22Rv1 (cell line): ENCODE results near the gene NEMP1.
A peak's percentile ranks its signal among the peaks of the same experiment; 100 is the strongest.
"Not testable (repeated sequence)": the region's sequence is repeated elsewhere in the genome, so short reads cannot be mapped to it uniquely, and the experiment has no call there.

Experiments
- H3K27ac ChIP-seq: fragments of 450-650 bp; 2 replicates; pipeline ENCODE4 v1.5.1; 2017
- ZFX ChIP-seq: fragments of 450-650 bp; IDR thresholded peaks from 2 replicates; pipeline ENCODE4 v1.6.1; 2017; ENCODE audit warnings: antibody characterized with exemption, borderline replicate concordance
- TF ChIP-seq, protein P1 (sequence below): fragments of 450-650 bp; IDR thresholded peaks from 2 replicates; pipeline ENCODE4 v1.5.1; 2017; ENCODE audit warnings: mild to moderate bottlenecking

NEMP1 gene

DNA sequence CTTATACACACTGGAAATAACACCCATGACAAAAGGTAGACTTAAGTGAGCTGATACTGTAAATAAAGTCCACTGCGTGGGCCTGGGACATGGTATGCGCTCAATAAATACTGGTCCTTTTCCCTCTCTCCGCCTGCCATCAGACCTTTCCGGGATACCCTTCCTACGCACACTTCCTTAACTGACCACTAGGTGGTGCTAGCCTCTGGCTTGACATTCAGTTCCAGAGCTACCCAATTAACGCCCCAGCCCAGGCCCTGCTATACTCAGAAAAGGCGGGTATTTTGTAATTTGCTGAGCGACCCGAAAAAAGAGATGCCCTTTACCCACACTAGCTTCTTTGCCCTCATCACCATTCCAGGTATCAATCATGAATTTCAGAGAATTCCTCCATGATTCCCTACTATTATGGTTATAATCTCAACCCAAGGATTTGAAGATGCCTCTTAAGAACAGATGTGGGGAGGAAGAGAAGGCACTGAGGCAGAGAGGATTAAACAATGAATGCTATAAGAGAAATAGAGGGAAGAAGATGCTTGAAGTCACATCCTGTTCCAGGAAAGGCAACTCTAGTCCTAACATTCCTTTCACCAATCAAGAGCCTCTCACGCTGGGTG is 45.8 kb upstream of the NEMP1 start:
- no peak overlapping the region for H3K27ac ChIP-seq
- TF ChIP-seq, protein P1, sequence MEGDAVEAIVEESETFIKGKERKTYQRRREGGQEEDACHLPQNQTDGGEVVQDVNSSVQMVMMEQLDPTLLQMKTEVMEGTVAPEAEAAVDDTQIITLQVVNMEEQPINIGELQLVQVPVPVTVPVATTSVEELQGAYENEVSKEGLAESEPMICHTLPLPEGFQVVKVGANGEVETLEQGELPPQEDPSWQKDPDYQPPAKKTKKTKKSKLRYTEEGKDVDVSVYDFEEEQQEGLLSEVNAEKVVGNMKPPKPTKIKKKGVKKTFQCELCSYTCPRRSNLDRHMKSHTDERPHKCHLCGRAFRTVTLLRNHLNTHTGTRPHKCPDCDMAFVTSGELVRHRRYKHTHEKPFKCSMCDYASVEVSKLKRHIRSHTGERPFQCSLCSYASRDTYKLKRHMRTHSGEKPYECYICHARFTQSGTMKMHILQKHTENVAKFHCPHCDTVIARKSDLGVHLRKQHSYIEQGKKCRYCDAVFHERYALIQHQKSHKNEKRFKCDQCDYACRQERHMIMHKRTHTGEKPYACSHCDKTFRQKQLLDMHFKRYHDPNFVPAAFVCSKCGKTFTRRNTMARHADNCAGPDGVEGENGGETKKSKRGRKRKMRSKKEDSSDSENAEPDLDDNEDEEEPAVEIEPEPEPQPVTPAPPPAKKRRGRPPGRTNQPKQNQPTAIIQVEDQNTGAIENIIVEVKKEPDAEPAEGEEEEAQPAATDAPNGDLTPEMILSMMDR, result peak; percentile 100
- no peak for TF ChIP-seq ZFX

DNA sequence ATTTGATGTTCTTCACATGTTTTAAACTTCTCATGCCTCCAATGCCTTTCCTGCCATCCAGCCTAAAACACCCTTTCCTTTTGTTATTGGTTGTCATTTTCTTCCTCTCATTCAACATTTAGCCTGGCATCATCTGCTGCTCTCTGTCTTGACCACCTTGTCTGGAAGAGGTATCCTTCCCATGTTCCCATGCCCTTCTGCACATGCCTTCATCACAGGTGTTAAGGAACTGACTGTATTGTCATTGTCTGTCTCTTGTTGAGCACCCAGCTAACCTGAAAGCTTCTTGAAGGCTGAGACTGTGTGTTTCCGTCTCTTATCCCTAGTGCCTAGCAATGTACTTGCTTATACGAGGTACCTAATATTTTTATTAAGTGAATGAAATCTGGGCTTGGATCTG is 45.2 kb upstream of the NEMP1 start:
- no peak overlapping the region for H3K27ac ChIP-seq
- TF ChIP-seq, protein P1, result no peak
- no peak for TF ChIP-seq ZFX

DNA sequence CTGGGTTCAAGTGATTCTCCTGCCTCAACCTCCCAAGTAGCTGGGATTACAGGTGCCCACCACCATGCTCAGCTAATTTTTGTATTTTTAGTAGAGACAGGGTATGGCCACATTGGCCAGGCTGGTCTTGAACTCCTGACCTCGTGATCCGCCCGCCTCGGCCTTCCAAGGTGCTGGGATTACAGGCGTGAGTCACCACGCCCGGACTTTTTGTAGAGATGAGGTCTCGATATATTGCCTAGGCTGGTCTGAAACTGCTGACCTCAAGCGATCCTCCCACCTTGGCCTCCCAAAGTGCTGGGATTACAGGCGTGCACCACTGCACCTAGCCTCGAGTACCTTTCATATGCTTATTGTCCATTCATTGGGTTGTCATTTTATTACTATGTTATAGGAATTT is 42.1 kb upstream of the NEMP1 start:
- not testable (repeated sequence) for H3K27ac ChIP-seq

DNA sequence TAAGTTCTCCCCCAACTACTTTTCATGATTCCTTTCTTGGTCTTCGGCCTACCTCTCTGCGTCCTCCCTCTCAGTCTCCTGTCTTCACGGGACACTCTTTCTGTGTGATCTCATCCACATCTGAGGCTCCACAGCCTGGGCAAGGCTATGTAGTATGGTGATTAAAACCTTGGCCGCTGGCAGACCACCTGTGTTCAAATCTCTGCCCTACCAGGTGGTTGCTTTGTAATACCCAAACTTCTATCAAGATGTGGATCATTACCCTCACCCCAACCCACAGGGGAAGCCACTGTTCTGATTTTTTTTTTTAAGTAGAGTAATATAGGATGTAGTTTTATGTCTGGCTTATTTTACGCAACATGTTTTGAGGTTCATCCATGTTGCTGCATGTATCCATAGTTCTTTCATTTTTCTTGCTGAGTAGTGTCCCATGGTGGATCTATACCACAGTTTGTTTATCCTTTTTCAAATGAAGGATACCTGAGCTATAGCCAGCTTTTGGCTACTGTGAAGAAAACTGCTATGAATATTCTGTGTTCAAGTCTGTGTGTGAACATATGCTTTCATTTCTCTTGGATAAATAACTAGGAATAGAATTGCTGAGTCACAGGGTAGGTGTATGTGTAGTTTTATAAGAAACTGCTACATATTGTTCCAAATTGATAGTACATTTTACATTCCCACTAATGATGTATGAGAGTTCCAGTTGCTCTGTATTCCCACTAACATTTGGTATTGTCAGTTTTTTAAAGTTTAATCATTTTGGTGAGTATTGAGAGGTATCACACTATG is 40.9 kb upstream of the NEMP1 start:
- no peak for TF ChIP-seq ZFX
- TF ChIP-seq, protein P1, result no peak
- no peak overlapping the region for H3K27ac ChIP-seq

DNA sequence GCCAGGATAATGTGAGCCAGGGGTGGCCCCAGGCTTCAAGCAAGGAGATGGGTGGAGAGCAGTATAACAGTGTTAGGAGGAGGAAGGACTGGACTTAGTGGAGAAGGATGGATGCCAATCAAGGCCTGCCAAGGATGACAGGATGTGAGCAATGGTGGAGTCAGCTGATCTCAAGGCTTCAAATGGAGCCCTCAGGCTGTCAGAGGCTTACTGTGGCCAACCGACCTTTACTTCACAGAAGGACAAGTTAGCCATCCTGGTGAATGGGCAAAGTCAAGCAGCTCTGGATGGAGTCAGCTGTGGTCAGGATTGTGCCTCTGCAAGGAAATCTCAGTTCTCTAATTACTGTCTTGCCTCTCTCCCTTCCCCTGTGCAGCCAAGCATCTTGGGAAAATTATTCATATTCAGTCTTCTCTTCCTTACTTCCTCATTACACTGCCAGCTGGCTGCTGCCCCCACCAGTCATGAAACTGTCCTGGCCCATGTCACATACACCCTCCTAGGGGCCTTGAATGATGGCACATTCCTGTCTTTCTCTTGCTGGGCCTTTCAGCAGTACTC is 40.2 kb upstream of the NEMP1 start:
- TF ChIP-seq ZFX, result no peak
- TF ChIP-seq, protein P1, result no peak

DNA sequence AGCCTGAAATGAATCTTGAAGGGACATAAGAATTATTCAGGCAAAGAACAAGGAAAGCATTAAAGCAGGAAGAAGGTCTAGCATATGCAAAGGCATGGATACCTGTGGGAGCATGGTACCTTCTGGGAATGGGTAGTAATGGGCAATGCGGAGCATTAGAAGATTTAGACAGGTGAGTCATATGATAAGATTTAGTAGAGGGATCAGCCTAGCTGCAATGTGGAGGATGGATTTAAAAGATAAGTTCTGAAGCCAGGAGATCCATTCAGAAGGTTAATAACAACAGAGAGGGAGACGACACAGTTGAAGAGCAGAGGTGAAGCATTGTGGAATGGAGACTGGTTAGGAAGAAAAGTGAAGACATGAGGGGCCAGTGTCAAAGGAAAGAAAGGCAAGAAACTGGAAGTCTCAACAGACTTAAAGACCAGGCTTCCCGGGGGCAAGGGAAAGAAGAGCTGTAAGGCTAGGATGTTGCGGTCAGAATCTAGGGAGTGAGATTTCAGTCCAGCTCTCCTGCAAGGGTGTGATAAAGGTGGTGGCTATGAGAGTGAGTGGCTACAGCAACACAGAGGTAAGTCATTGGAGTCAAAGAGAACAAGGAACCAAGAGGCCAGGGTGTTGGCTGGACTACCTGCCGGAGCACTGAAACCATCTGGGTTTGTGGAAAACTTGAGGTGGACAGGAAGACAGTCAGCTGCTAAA is 38.1 kb upstream of the NEMP1 start:
- TF ChIP-seq ZFX, result no peak
- TF ChIP-seq, protein P1, result no peak

More for the DNA sequence above, 40.2 kb upstream of the NEMP1 start:
- H3K27ac ChIP-seq, result no peak overlapping the region

DNA sequence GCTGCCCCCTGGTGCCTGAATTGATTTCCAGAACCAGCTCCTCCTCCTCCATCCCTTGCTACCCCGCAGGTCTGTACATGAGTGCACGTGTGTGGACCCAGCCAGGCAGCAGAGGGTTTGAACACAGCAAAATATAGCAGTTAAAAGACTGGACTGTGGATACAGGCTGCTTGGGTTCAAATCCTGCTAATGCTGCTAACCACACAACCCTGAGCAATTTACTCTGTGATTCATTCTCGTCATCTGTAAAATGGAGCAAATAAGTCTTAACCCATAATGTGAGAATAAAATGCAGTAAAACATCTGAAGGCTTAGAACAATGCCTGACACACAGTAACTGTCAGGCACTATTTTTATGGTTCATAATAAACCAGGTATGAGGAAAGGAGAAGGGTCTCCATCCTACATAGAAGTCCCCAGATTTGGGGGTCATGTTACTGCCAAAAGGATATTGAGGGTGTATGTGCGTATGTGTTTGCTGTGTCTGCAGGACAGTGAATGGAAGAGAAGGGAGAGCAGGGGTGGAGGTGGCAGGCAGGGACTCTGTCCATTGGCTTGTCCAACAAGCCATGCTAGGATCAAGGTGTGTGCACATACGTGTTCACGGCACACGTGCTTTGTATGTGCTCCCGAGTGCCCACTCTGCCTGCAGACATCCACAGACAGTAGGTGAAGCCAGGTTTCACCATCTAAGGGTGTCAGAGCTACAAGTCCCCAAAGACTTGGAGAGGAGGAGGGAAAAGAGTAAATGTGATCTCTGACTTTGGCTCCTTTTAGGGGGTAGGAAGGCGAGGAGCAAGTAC is 34.1 kb upstream of the NEMP1 start:
- peak overlapping the region; percentile 99 for H3K27ac ChIP-seq
- TF ChIP-seq ZFX, result no peak
- TF ChIP-seq, protein P1, result peak; percentile 94

More for the DNA sequence above, 38.1 kb upstream of the NEMP1 start:
- no peak overlapping the region for H3K27ac ChIP-seq
